Osteoblast (primary cell): ENCODE data around the gene TRAM2. TPM values are rescaled to one million over a fixed set of nuclear protein-coding genes. Genes with fewer than 3 reads are reported as not detected.
A peak's percentile ranks its signal among the peaks of the same experiment; 100 is the strongest.

Experiments used
- DNase-seq: peaks from one replicate; pipeline ENCODE4 v3.0.0; 2011; ENCODE audit warnings: low spot score, mixed read lengths; ENCODE audit not compliant: insufficient read length; ENCODE audit errors: missing footprints
- H2AFZ ChIP-seq: 2 replicates; pipeline ENCODE4 v1.6.0; 2011; ENCODE audit warnings: mild to moderate bottlenecking, low read length
- H3K27ac ChIP-seq: 2 replicates; pipeline ENCODE4 v1.5.1; 2011; ENCODE audit warnings: mild to moderate bottlenecking, low read depth, low read length, moderate library complexity
- H3K27me3 ChIP-seq: 2 replicates; pipeline ENCODE4 v1.6.0; 2012; ENCODE audit warnings: mild to moderate bottlenecking, control low read depth, inconsistent platforms, low read length, moderate library complexity; ENCODE audit not compliant: insufficient read depth
- H3K36me3 ChIP-seq: 2 replicates; pipeline ENCODE4 v1.5.1; 2011; ENCODE audit warnings: mild to moderate bottlenecking, low read length, control low read depth, moderate library complexity; ENCODE audit not compliant: insufficient read depth
- H3K4me1 ChIP-seq: 2 replicates; pipeline ENCODE4 v1.5.1; 2011; ENCODE audit warnings: mild to moderate bottlenecking, low read length, control low read depth, moderate library complexity; ENCODE audit not compliant: insufficient read depth
- H3K4me2 ChIP-seq: 2 replicates; pipeline ENCODE4 v1.6.0; 2011; ENCODE audit warnings: mild to moderate bottlenecking, low read length; ENCODE audit not compliant: insufficient read depth
- H3K4me3 ChIP-seq: fragments of 200-600 bp; sonication (generic); 3 replicates; pipeline ENCODE4 v1.5.1; 2012; ENCODE audit warnings: mild to moderate bottlenecking, low read length, inconsistent platforms; ENCODE audit not compliant: insufficient read depth
- H3K79me2 ChIP-seq: 2 replicates; pipeline ENCODE4 v1.6.0; 2012; ENCODE audit warnings: mild to moderate bottlenecking, low read length, control low read depth, inconsistent platforms; ENCODE audit not compliant: insufficient read depth
- H3K9me3 ChIP-seq: 2 replicates; pipeline ENCODE4 v1.5.1; 2011; ENCODE audit warnings: low read depth, low read length, control low read depth
- H4K20me1 ChIP-seq: 2 replicates; pipeline ENCODE4 v1.6.0; 2012; ENCODE audit warnings: mild to moderate bottlenecking, low read length, control low read depth; ENCODE audit not compliant: insufficient read depth
- total RNA-seq: library from RNA; depleted of rRNA; stranded (reverse); fragments of >200 nt; gene quantifications from 2 replicates; pipeline ENCODE4 v1.2.3, GENCODE V29; 2012
- TF ChIP-seq, protein P1 (sequence below): IDR thresholded peaks from 2 replicates; pipeline ENCODE4 v1.5.1; 2011; ENCODE audit warnings: mild to moderate bottlenecking, low read depth, low read length, moderate library complexity; ENCODE audit errors: extremely low read depth

The TRAM2 gene
- total RNA-seq, 1 donor, result 155 TPM

DNA sequence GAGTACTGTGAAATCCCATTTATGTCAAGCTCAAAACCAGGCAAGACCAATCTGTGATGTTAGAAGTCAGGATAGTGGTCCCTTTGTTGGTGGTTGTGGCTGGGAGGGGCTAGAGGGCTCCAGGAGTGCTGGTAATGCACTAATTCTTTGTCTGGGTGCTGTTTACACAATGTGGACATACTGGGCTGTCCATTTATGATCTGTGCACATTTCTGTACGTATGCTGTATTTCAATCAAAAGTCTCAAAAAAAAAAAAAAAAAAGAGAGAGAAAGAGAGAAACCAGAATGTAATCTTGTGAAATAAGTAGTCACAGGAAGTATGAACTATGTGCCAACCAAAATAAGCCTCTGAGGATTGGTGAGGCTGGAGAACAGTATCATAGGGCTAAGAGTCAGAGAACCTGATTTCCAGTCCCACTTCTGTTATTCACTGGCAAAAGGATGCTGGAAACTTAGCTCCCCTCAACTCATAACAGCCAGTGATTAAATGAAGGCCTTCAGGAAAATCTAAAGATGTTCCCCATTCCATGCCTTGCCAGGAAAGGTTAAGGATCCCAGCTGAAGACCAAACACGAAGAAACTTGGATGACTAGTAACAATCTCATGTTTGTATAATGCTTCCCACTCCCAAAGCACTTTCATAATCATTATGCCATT is 19.6 kb upstream of the TRAM2 start:
- no peaks in the 10 kb centered on the region for H3K27me3 ChIP-seq
- no peaks in the 10 kb centered on the region for H3K79me2 ChIP-seq
- TF ChIP-seq, protein P1, sequence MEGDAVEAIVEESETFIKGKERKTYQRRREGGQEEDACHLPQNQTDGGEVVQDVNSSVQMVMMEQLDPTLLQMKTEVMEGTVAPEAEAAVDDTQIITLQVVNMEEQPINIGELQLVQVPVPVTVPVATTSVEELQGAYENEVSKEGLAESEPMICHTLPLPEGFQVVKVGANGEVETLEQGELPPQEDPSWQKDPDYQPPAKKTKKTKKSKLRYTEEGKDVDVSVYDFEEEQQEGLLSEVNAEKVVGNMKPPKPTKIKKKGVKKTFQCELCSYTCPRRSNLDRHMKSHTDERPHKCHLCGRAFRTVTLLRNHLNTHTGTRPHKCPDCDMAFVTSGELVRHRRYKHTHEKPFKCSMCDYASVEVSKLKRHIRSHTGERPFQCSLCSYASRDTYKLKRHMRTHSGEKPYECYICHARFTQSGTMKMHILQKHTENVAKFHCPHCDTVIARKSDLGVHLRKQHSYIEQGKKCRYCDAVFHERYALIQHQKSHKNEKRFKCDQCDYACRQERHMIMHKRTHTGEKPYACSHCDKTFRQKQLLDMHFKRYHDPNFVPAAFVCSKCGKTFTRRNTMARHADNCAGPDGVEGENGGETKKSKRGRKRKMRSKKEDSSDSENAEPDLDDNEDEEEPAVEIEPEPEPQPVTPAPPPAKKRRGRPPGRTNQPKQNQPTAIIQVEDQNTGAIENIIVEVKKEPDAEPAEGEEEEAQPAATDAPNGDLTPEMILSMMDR, result no peak
- H3K4me2 ChIP-seq, result peak overlapping the region; percentile 79
- H3K4me3 ChIP-seq, result no peak overlapping the region
- no peaks in the 10 kb centered on the region for H4K20me1 ChIP-seq
- DNase-seq, result no peak
- H3K27ac ChIP-seq, result peak overlapping the region; percentile 85
- H3K36me3 ChIP-seq, result no peaks in the 10 kb centered on the region
- no peaks in the 10 kb centered on the region for H3K9me3 ChIP-seq
- no peak overlapping the region for H2AFZ ChIP-seq
- H3K4me1 ChIP-seq, result peaks cover 49% of the 10 kb centered on the region

DNA sequence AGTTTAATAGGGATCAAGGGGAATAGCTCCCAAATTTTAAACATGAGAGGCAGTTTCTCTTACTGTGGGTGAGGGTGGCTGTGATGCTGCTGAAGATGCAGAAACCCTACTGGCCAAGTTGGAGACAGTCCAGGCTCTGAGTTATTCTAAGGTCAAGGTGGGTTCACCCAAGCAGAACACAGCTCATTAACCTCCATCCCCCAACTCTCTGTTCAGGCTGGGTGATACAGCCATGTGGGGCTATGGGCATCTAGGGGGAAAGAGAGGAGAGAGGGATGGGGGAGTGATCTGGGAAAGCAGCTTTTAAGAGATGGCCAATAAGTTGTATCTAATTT is 18.9 kb upstream of the TRAM2 start:
- Histone ChIP-seq H2AFZ (no peak overlapping the region), H3K79me2 (no peaks in the 10 kb centered on the region), H3K4me1 (peaks cover 55% of the 10 kb centered on the region)

DNA sequence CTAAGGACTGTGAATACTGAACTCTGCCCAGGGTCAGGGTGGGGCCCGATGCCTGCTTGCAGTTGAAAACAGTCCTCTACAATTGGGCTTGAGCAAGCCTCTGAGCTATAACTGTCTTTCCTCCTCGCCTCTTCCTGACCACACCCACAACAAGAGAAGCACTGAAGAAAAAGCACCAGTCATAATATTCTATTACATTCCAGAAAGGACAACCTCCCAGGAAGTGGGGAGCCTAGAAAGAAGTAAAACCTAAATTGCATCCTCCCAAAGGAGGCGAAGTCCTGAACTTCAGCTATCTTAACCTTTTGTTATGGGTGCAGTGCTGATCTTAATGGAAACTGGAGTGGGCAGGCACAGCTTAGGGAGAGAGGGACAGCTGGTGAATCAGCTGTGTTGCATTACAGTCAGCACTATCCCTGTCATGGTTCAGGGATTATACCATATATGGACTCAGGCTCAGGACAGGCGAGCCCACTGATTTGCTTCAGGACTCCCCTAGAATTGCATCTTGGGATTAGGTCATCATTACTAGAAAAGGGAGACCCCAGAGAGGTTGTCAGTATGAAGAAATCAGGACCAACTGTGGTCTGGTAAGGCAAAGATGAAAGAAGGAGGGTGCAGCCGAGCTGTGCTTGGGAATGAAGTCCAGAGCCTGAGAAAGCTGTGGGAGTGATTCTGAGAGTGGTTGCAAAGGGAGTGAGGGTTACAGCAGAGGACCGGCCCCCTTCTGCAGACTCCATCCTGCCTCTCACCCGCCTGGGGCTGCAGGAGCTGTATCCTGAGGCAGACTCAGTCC is 18.3 kb upstream of the TRAM2 start:
- peak overlapping the region; percentile 40 for H3K4me3 ChIP-seq
- peak overlapping the region; percentile 85 for H3K27ac ChIP-seq
- TF ChIP-seq, protein P1, result no peak
- H4K20me1 ChIP-seq, result no peaks in the 10 kb centered on the region
- H3K9me3 ChIP-seq, result no peaks in the 10 kb centered on the region
- H2AFZ ChIP-seq, result peak overlapping the region; percentile 19
- peaks cover 61% of the 10 kb centered on the region for H3K4me1 ChIP-seq
- H3K79me2 ChIP-seq, result no peaks in the 10 kb centered on the region
- no peaks in the 10 kb centered on the region for H3K36me3 ChIP-seq
- no peaks in the 10 kb centered on the region for H3K27me3 ChIP-seq
- H3K4me2 ChIP-seq, result peak overlapping the region; percentile 79
- peak; percentile 72 for DNase-seq

More for the DNA sequence above, 18.9 kb upstream of the TRAM2 start:
- Histone ChIP-seq H4K20me1 (no peaks in the 10 kb centered on the region), H3K27me3 (no peaks in the 10 kb centered on the region), H3K27ac (peak overlapping the region; percentile 85), H3K4me2 (peak overlapping the region; percentile 79), H3K9me3 (no peaks in the 10 kb centered on the region), H3K4me3 (peak overlapping the region; percentile 40), H3K36me3 (no peaks in the 10 kb centered on the region)
- TF ChIP-seq, protein P1, result no peak
- DNase-seq, result no peak

DNA sequence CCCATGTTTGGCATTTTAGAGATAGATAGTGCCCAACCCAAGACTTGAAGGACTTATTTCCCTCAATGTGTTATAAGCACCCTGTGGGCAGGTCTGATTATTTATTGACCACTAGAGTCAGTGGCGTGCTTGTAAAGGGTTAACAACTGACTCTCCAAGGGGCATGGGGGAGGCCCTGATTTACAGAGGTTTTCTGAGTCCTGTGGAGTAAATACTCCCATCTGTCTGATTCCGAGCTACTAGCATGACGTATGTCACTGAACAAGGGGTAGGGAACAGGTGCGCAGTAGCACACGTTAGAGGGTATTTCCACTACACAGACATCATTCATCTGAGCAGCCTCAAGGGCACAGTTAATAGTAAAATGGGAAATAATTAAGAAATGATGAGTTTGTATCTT is 17.4 kb upstream of the TRAM2 start:
- H2AFZ ChIP-seq, result no peak overlapping the region
- TF ChIP-seq, protein P1, result no peak
- no peaks in the 10 kb centered on the region for H3K36me3 ChIP-seq
- peak overlapping the region; percentile 85 for H3K27ac ChIP-seq
- no peak for DNase-seq
- peaks cover 68% of the 10 kb centered on the region for H3K4me1 ChIP-seq
- no peak overlapping the region for H3K4me3 ChIP-seq
- peak overlapping the region; percentile 79 for H3K4me2 ChIP-seq
- H3K27me3 ChIP-seq, result no peaks in the 10 kb centered on the region
- no peaks in the 10 kb centered on the region for H3K9me3 ChIP-seq
- H4K20me1 ChIP-seq, result no peaks in the 10 kb centered on the region
- H3K79me2 ChIP-seq, result no peaks in the 10 kb centered on the region
